GM18858 (cell line): ENCODE measurements around the gene FANCF.
A peak's percentile ranks its signal among the peaks of the same experiment; 100 is the strongest.

Source experiments
- ATAC-seq: cut with Tn5 transposase; IDR thresholded peaks from one replicate; pipeline ENCODE4 v1.9.1; 2021; ENCODE audit not compliant: unreplicated experiment

The FANCF gene

GRCh38 chr11:22626573-22627239 is 1.1 kb upstream of the FANCF start:
- no peak for ATAC-seq

GRCh38 chr11:22624742-22625447 is 728 bp downstream of the FANCF start:
- ATAC-seq: peak; percentile 28

GRCh38 chr11:22617868-22618267 is 7.8 kb downstream of the FANCF start:
- no peak for ATAC-seq

GRCh38 chr11:22603933-22604332 is 21.7 kb downstream of the FANCF start:
- no peak for ATAC-seq

GRCh38 chr11:22602504-22602903 is 23.1 kb downstream of the FANCF start:
- no peak for ATAC-seq

- ATAC-seq: no peak
These were observed 26.2 kb downstream of the FANCF start for GRCh38 chr11:22599458-22599857.

GRCh38 chr11:22597062-22597461 is 28.6 kb downstream of the FANCF start:
- ATAC-seq: no peak

- ATAC-seq: no peak
These were observed 40.6 kb downstream of the FANCF start for GRCh38 chr11:22584976-22585375.

GRCh38 chr11:22583963-22584492 is 41.6 kb downstream of the FANCF start:
- ATAC-seq: no peak

GRCh38 chr11:22582151-22582410 is 43.5 kb downstream of the FANCF start:
- ATAC-seq: peak; percentile 30

- ATAC-seq: no peak
These were observed 44.1 kb downstream of the FANCF start for GRCh38 chr11:22581354-22582150.

- no peak for ATAC-seq
These were observed 47.8 kb downstream of the FANCF start for GRCh38 chr11:22577854-22578253.
